SKM-1 treated with dmso at 0.1 percent for 144 hours (cell line): ENCODE data around the gene GRID1.

Experiments
- DNase-seq: peaks from one replicate; lab custom pipeline; 2025; ENCODE audit not compliant: unreplicated experiment; lab: John Stamatoyannopoulos, UW

The GRID1 gene

GRCh38 chr10:86072413-86072812 is 294.2 kb downstream of the GRID1 start:
- no peak for DNase-seq

GRCh38 chr10:86071758-86072157 is 294.8 kb downstream of the GRID1 start:
- DNase-seq = no peak

- DNase-seq = no peak
These were observed 295.4 kb downstream of the GRID1 start for GRCh38 chr10:86071145-86071544.

- DNase-seq = no peak
These were observed 296.3 kb downstream of the GRID1 start for GRCh38 chr10:86070278-86070677.

- no peak for DNase-seq
These were observed 298.2 kb downstream of the GRID1 start for GRCh38 chr10:86068231-86069054.

GRCh38 chr10:86067436-86068050 is 299.1 kb downstream of the GRID1 start:
- no peak for DNase-seq

GRCh38 chr10:86066696-86067095 is 299.9 kb downstream of the GRID1 start:
- no peak for DNase-seq

- no peak for DNase-seq
These were observed 300.8 kb downstream of the GRID1 start for GRCh38 chr10:86065711-86066251.

- DNase-seq = no peak
These were observed 301.5 kb downstream of the GRID1 start for GRCh38 chr10:86064931-86065662.

- no peak for DNase-seq
These were observed 302.4 kb downstream of the GRID1 start for GRCh38 chr10:86064219-86064618.

- no peak for DNase-seq
These were observed 303.3 kb downstream of the GRID1 start for GRCh38 chr10:86063341-86063740.

- DNase-seq = no peak
These were observed 303.9 kb downstream of the GRID1 start for GRCh38 chr10:86062647-86063145.

- no peak for DNase-seq
These were observed 304.4 kb downstream of the GRID1 start for GRCh38 chr10:86062198-86062550.

GRCh38 chr10:86061278-86062197 is 305.1 kb downstream of the GRID1 start:
- DNase-seq = no peak

GRCh38 chr10:86060386-86061277 is 306.0 kb downstream of the GRID1 start:
- DNase-seq = no peak

GRCh38 chr10:86059892-86060291 is 306.7 kb downstream of the GRID1 start:
- DNase-seq = no peak

GRCh38 chr10:86058964-86059363 is 307.6 kb downstream of the GRID1 start:
- DNase-seq = no peak

- DNase-seq = no peak
These were observed 308.9 kb downstream of the GRID1 start for GRCh38 chr10:86057708-86058107.

GRCh38 chr10:86056672-86057071 is 309.9 kb downstream of the GRID1 start:
- DNase-seq = no peak
